ENCODE data around the gene NRXN3. TPM values are rescaled to one million over a fixed set of nuclear protein-coding genes. Genes with fewer than 3 reads are reported as not detected.

The NRXN3 gene
- total and polyA plus RNA-seq, 4 donors: 0.07 to 1.2 (median 0.23) TPM

DNA sequence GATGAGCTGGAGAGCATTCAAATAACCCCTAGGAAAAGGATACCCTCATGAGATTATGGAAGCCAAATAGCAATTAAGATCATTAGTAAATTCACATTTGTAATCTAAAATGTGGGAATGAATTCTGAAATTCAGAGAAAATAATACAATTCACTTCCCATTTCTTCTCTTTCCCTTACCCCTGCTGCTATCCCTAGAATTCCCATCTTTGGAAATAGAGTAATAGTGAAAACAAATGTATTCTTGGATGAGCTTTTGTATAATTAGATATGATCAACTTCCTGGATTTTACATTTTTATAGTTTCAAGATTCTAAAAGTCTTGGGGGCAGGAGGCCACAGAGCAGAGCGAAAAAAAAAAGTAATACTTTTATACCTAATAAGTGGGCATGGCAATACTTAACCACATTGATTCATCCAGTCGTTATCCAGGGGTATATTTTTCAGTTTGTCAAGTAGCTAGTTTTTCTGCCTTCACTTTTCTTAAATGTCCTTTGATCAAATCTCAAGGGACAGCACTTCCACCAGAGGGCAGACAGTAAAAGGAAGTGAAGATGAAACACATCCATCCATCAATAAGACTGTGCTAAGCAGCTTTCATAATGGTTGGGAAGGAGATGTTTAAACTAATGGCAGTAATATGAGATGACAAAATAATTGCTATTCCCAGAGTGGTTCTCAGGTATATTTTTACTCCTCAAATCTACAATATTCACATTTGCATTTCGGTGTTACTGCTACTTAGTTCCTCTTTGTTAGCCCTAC, 1639.9 kb downstream of the NRXN3 start:
- H3K36me3 ChIP-seq (ENCODE audit: control insufficient read depth in 4 of 4, insufficient read depth in 3 of 4, low read depth in 1 of 4, low read length in 3 of 4): no peaks in the 10 kb centered on the region
- no peak overlapping the region for H3K4me3 ChIP-seq (ENCODE audit: low read depth in 1 of 3, low read length in 3 of 3)
- WGBS: 71% methylated on average over 3 of the region's 3 CpGs
- no peaks in the 10 kb centered on the region for H3K4me1 ChIP-seq (ENCODE audit: control insufficient read depth in 4 of 4, insufficient read depth in 4 of 4, low read length in 3 of 4)
- H3K9ac ChIP-seq (ENCODE audit: low read depth in 1 of 2, low read length in 2 of 2): no peak overlapping the region
- no peaks in the 10 kb centered on the region for H3K9me3 ChIP-seq (ENCODE audit: control insufficient read depth in 4 of 4, low read length in 3 of 4)
- no peaks in the 10 kb centered on the region for H3K27me3 ChIP-seq (ENCODE audit: control insufficient read depth in 4 of 4, insufficient read depth in 4 of 4, low read length in 3 of 4)
- TF ChIP-seq, protein P1, sequence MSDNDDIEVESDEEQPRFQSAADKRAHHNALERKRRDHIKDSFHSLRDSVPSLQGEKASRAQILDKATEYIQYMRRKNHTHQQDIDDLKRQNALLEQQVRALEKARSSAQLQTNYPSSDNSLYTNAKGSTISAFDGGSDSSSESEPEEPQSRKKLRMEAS (IDR thresholded peaks at IDR 0.05): no peak
- no peak for TF ChIP-seq RXRA (IDR thresholded peaks at IDR 0.05)
- TF ChIP-seq, protein P2, sequence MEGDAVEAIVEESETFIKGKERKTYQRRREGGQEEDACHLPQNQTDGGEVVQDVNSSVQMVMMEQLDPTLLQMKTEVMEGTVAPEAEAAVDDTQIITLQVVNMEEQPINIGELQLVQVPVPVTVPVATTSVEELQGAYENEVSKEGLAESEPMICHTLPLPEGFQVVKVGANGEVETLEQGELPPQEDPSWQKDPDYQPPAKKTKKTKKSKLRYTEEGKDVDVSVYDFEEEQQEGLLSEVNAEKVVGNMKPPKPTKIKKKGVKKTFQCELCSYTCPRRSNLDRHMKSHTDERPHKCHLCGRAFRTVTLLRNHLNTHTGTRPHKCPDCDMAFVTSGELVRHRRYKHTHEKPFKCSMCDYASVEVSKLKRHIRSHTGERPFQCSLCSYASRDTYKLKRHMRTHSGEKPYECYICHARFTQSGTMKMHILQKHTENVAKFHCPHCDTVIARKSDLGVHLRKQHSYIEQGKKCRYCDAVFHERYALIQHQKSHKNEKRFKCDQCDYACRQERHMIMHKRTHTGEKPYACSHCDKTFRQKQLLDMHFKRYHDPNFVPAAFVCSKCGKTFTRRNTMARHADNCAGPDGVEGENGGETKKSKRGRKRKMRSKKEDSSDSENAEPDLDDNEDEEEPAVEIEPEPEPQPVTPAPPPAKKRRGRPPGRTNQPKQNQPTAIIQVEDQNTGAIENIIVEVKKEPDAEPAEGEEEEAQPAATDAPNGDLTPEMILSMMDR (IDR thresholded peaks at IDR 0.05; ENCODE audit: low read depth, low read length, missing input control): peak; percentile 43
- TF ChIP-seq RAD21 (IDR thresholded peaks at IDR 0.05): peak; percentile 79 to 85
- no peak for DNase-seq (ENCODE audit: low spot score)
- no peak overlapping the region for H3K27ac ChIP-seq (ENCODE audit: low read depth in 1 of 2, low read length in 2 of 2)

DNA sequence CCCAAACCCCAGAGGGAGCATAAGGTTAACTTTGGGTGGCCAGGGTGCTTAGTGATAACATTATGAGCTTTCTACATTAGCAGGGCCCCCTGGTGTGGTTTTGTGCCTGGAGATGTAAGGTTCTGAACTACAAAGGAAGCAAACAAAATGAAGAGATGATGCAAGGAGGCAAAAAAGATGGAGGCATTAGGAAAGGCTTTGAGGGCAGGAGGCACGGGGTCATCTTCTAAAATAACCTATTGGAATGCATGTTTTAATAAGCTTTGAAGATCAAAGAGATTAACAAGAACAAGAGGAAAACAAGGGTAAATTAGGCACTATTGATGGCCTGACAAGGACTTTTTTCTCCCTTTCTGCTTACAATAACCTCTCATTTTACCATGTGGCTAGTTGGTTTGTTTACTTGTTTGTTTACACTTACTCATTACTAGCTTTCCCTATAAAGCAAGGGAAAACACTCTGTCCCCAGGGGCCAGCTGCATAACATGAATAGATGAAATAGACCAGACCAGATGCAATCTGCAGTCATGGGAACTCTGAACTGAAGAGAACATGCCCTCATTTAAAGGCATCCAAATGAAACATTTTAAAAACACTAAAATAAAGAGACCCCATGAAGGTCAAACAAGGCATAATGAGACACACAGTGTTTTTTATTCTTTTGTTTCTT, 1650.8 kb downstream of the NRXN3 start:
- Histone ChIP-seq H3K4me1 (ENCODE audit: control insufficient read depth in 4 of 4, insufficient read depth in 4 of 4, low read length in 3 of 4) (peaks cover 0 to 10% (median 0%) of the 10 kb centered on the region in 4 donors), H3K36me3 (ENCODE audit: control insufficient read depth in 4 of 4, insufficient read depth in 3 of 4, low read depth in 1 of 4, low read length in 3 of 4) (no peaks in the 10 kb centered on the region), H3K27me3 (ENCODE audit: control insufficient read depth in 4 of 4, insufficient read depth in 4 of 4, low read length in 3 of 4) (no peaks in the 10 kb centered on the region), H3K9ac (ENCODE audit: low read depth in 1 of 2, low read length in 2 of 2) (no peak overlapping the region), H3K4me3 (ENCODE audit: low read depth in 1 of 3, low read length in 3 of 3) (no peak overlapping the region), H3K27ac (ENCODE audit: low read depth in 1 of 2, low read length in 2 of 2) (no peak overlapping the region), H3K9me3 (ENCODE audit: control insufficient read depth in 4 of 4, low read length in 3 of 4) (no peaks in the 10 kb centered on the region)
- 33% methylated on average over 1 of the region's 1 CpG for WGBS
- TF ChIP-seq, protein P3, sequence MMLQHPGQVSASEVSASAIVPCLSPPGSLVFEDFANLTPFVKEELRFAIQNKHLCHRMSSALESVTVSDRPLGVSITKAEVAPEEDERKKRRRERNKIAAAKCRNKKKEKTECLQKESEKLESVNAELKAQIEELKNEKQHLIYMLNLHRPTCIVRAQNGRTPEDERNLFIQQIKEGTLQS (IDR thresholded peaks at IDR 0.05): no peak
- TF ChIP-seq RXRA (IDR thresholded peaks at IDR 0.05): no peak
- TF ChIP-seq FOXA1 (IDR thresholded peaks at IDR 0.05): no peak
- no peak for TF ChIP-seq GABPA (IDR thresholded peaks at IDR 0.05 in 1 of 2, conservative IDR thresholded peaks at IDR 0.05 in 1 of 2)
- TF ChIP-seq, protein P1 (IDR thresholded peaks at IDR 0.05): no peak
- TF ChIP-seq HNF4A (conservative IDR thresholded peaks at IDR 0.05): no peak
- DNase-seq (ENCODE audit: low spot score): no peak

DNA sequence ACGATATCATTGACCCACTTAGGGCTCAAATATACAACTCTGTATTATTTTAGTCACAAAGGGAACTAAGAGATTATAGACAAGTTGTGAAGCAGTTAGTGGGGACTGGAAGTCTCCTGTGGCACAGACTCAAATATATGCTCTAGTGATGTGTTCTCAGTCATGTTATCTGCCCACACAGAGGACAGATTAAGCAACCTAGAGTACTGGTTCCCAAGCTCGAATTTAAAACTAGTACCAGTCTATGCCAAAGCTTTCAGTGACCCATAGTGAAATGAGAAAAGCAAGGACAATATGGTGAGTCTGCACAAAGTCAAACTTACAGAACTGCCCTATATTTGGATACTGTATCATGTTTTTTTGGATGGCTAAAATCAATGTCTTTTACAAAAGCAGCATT, 1651.9 kb downstream of the NRXN3 start:
- Histone ChIP-seq H3K4me3 (ENCODE audit: low read depth in 1 of 3, low read length in 3 of 3) (no peak overlapping the region), H3K36me3 (ENCODE audit: control insufficient read depth in 4 of 4, insufficient read depth in 3 of 4, low read depth in 1 of 4, low read length in 3 of 4) (no peaks in the 10 kb centered on the region), H3K9me3 (ENCODE audit: control insufficient read depth in 4 of 4, low read length in 3 of 4) (no peaks in the 10 kb centered on the region), H3K27me3 (ENCODE audit: control insufficient read depth in 4 of 4, insufficient read depth in 4 of 4, low read length in 3 of 4) (no peaks in the 10 kb centered on the region), H3K27ac (ENCODE audit: low read depth in 1 of 2, low read length in 2 of 2) (no peak overlapping the region), H3K9ac (ENCODE audit: low read depth in 1 of 2, low read length in 2 of 2) (no peak overlapping the region), H3K4me1 (ENCODE audit: control insufficient read depth in 4 of 4, insufficient read depth in 4 of 4, low read length in 3 of 4) (peaks cover 0 to 10% (median 0%) of the 10 kb centered on the region in 4 donors)
- DNase-seq (ENCODE audit: low spot score): no peak
- TF ChIP-seq TAF1 (conservative IDR thresholded peaks at IDR 0.05) (no peak), HNF4G (IDR thresholded peaks at IDR 0.05) (no peak), JUND (IDR thresholded peaks at IDR 0.05) (no peak), EGR1 (IDR thresholded peaks at IDR 0.05; ENCODE audit: low read depth in 2 of 2) (no peak), FOXA1 (IDR thresholded peaks at IDR 0.05) (no peak), RAD21 (IDR thresholded peaks at IDR 0.05) (no peak), YY1 (IDR thresholded peaks at IDR 0.05) (no peak)
- TF ChIP-seq, protein P4, sequence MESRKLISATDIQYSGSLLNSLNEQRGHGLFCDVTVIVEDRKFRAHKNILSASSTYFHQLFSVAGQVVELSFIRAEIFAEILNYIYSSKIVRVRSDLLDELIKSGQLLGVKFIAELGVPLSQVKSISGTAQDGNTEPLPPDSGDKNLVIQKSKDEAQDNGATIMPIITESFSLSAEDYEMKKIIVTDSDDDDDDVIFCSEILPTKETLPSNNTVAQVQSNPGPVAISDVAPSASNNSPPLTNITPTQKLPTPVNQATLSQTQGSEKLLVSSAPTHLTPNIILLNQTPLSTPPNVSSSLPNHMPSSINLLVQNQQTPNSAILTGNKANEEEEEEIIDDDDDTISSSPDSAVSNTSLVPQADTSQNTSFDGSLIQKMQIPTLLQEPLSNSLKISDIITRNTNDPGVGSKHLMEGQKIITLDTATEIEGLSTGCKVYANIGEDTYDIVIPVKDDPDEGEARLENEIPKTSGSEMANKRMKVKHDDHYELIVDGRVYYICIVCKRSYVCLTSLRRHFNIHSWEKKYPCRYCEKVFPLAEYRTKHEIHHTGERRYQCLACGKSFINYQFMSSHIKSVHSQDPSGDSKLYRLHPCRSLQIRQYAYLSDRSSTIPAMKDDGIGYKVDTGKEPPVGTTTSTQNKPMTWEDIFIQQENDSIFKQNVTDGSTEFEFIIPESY (IDR thresholded peaks at IDR 0.05): no peak
- TF ChIP-seq, protein P2 (IDR thresholded peaks at IDR 0.05; ENCODE audit: low read depth, low read length, missing input control): no peak
- 51% methylated on average over 2 of the region's 2 CpGs for WGBS
